ENCODE measurements around the gene NFATC3.

DNA sequence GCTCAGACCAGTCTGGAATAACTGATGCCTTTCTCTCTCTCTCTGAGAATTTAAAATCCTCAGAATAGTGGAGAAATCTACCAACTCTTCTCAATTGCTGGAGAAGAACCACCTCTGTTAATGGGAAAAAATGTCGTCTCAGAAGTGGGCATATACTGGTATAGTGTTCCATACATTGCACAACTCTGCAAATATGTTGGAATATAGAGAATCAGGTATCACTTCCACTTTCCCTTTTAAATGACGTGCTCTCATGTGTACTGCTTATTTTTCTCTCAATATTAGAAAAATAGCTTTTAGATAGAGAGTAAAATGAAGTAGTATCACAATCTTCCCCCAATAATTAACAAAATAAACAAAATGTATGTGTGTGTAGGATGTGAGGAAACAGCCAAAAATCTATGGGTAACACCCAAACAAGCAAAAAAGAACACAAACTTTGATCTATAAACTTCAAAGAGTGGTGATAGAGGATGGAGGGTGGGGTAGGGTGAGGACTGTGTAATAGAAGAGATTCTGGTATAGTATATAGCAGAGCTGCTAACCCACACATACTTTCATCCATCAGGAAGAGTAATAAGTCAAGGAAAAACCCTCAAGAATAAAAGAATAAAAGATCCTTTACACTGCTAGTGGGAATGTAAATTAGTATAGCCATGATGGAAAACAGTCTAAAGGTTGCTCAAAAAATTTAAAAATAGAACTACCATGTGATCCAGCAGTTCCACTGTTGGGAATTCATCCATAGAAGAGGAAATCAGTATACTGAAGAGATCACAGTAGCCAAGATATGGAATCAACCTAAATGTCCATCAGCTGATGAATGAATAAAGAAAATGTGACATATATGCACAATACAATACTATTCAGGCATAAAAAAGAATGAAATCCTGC is 46.9 kb downstream of the NFATC3 start:
- TF ChIP-seq POLR2A (IDR thresholded peaks at IDR 0.05): no peak
- TF ChIP-seq, protein P1, sequence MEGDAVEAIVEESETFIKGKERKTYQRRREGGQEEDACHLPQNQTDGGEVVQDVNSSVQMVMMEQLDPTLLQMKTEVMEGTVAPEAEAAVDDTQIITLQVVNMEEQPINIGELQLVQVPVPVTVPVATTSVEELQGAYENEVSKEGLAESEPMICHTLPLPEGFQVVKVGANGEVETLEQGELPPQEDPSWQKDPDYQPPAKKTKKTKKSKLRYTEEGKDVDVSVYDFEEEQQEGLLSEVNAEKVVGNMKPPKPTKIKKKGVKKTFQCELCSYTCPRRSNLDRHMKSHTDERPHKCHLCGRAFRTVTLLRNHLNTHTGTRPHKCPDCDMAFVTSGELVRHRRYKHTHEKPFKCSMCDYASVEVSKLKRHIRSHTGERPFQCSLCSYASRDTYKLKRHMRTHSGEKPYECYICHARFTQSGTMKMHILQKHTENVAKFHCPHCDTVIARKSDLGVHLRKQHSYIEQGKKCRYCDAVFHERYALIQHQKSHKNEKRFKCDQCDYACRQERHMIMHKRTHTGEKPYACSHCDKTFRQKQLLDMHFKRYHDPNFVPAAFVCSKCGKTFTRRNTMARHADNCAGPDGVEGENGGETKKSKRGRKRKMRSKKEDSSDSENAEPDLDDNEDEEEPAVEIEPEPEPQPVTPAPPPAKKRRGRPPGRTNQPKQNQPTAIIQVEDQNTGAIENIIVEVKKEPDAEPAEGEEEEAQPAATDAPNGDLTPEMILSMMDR (IDR thresholded peaks at IDR 0.05): no peak

Data from heart left ventricle (tissue), 13 donors.